Measurements from ENCODE around the gene ASS1. TPM values are rescaled to one million over a fixed set of nuclear protein-coding genes. Genes with fewer than 3 reads are reported as not detected.
A peak's percentile ranks its signal among the peaks of the same experiment; 100 is the strongest.

The ASS1 gene
- total and polyA plus RNA-seq, 11 donors: 31.5 to 154 (median 60.5) TPM

DNA sequence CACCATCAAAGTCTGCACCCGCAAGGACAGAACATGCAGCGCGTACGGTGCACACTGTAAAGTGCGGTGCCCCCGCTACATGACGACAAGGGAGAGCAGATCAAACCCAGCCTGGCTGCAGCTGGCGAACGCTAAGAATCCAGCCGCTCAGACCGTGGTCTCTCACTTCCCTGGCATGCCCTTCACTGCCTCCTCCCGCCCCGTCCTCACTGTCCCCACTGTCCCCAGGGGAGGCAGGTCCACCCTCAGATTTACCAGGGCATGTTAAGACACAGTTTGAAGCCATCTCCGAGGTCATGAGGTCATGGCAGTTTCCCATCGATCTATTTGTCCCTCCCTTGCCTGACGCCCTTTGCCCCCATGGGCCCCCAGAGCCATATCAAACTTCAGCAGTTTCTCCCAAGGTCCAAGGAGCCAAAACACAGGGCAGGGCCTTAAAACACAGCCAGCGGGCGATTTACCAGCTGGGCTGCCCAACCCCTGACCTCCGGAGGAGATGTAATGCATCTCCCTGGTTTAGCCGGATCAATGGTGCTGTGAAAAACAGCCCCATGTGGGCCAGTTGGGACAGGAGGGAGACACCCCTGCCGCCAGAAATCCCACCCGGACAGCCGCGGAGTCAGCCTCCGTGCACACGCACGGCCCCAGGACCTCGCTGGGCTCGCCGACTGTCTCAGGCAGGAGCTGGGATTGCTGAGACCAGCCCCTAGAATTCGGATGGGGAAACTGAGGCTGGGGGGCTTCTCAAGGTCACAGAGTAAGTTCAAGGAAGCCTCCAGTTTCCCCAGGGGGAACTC, 82.3 kb downstream of the ASS1 start:
- Histone ChIP-seq H3K9me3 (no peaks in the 10 kb centered on the region), H3K4me1 (peaks cover 0 to 9% (median 0%) of the 10 kb centered on the region in 12 donors), H3K4me3 (no peak overlapping the region), H3K27ac (no peak overlapping the region), H3K27me3 (peaks cover 0 to 10% (median 0%) of the 10 kb centered on the region in 9 donors), H3K36me3 (no peaks in the 10 kb centered on the region)
- TF ChIP-seq, protein P1, sequence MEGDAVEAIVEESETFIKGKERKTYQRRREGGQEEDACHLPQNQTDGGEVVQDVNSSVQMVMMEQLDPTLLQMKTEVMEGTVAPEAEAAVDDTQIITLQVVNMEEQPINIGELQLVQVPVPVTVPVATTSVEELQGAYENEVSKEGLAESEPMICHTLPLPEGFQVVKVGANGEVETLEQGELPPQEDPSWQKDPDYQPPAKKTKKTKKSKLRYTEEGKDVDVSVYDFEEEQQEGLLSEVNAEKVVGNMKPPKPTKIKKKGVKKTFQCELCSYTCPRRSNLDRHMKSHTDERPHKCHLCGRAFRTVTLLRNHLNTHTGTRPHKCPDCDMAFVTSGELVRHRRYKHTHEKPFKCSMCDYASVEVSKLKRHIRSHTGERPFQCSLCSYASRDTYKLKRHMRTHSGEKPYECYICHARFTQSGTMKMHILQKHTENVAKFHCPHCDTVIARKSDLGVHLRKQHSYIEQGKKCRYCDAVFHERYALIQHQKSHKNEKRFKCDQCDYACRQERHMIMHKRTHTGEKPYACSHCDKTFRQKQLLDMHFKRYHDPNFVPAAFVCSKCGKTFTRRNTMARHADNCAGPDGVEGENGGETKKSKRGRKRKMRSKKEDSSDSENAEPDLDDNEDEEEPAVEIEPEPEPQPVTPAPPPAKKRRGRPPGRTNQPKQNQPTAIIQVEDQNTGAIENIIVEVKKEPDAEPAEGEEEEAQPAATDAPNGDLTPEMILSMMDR (IDR thresholded peaks at IDR 0.05): no peak
- no peak for TF ChIP-seq POLR2A (IDR thresholded peaks at IDR 0.05)
- intact Hi-C loops (cut with DNase I): no loop called here
- WGBS, 4 donors: 77 to 86% (median 81%) methylated on average over 13 to 31 of the region's 31 CpGs
- ATAC-seq (no peak), DNase-seq (no peak)

DNA sequence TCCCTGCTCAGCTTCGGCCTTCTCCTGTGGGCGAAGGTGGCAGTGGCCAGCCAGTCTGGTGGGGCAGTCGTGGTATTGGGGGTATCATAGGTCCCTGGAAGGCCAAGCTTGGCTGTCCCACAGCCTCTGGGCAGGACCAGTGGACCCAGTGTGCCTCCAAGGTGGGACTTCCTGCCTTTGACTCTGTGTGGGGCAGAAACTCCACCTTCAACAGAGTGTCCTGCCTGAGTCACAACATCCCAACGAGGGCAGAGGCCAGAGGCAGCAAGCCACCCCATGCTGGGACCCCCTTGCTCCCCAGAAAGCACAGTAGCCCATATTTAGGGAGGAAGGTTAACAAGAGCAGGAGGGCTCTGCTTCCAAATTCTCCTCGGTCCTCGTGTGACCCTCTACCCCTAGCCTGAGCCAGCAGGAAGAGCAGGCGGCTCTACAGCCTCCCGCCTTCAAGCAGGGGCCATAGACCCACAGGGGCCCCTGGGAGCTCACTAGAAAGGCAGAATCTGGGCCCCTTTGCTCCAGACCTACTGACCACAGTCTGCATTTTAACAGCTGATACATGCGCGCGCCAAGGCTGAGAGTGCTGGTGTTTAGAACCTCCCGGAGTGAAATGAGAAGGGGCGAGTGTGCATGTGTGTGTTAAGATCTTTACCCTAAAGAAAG, 83.0 kb downstream of the ASS1 start:
- DNase-seq (no peak), ATAC-seq (no peak)
- intact Hi-C loops (cut with DNase I): no loop called here
- WGBS, 4 donors: 72 to 87% (median 78%) methylated on average over 9 to 13 of the region's 13 CpGs
- Histone ChIP-seq H3K27me3 (peaks cover 0 to 10% (median 0%) of the 10 kb centered on the region in 9 donors), H3K27ac (no peak overlapping the region), H3K4me1 (peaks cover 0 to 9% (median 0%) of the 10 kb centered on the region in 12 donors), H3K4me3 (no peak overlapping the region), H3K9me3 (no peaks in the 10 kb centered on the region), H3K36me3 (no peaks in the 10 kb centered on the region)
- no peak for TF ChIP-seq POLR2A (IDR thresholded peaks at IDR 0.05)
- TF ChIP-seq, protein P1 (IDR thresholded peaks at IDR 0.05): no peak

GRCh38 chr9:130528674-130529073, 83.9 kb downstream of the ASS1 start:
- TF ChIP-seq POLR2A (IDR thresholded peaks at IDR 0.05): no peak
- TF ChIP-seq, protein P1 (IDR thresholded peaks at IDR 0.05): no peak
- Histone ChIP-seq H3K4me3 (no peak overlapping the region), H3K9me3 (no peaks in the 10 kb centered on the region), H3K4me1 (peaks cover 0 to 9% (median 0%) of the 10 kb centered on the region in 12 donors), H3K27ac (no peak overlapping the region), H3K27me3 (peaks cover 0 to 11% (median 0%) of the 10 kb centered on the region in 9 donors), H3K36me3 (no peaks in the 10 kb centered on the region)
- 85 to 92% (median 88%) methylated on average over 6 to 8 of the region's 8 CpGs for WGBS, 4 donors
- no peak for ATAC-seq
- DNase-seq: no peak
- intact Hi-C loops (cut with DNase I): no loop called here

GRCh38 chr9:130530938-130531337, 86.2 kb downstream of the ASS1 start:
- no peaks in the 10 kb centered on the region for H3K9me3 ChIP-seq
- TF ChIP-seq, protein P1 (IDR thresholded peaks at IDR 0.05): no peak
- no peak for TF ChIP-seq POLR2A (IDR thresholded peaks at IDR 0.05)
- intact Hi-C loops (cut with DNase I): loop anchor here in 2 of 10 donors (2.0 to 5.0 kb wide), 2 partner anchors 46 kb away; partner anchors contain the start of gene FUBP3 (in 1 of the 2)
- peak overlapping the region in 3 of 12 donors; percentile 33 to 41 (median 34) for H3K27ac ChIP-seq
- DNase-seq (peak; percentile 51 to 79 (median 75)), ATAC-seq (peak; percentile 35 to 81 (median 72))
- peaks cover 0 to 12% (median 0%) of the 10 kb centered on the region in 9 donors for H3K27me3 ChIP-seq
- H3K36me3 ChIP-seq: no peaks in the 10 kb centered on the region
- H3K4me3 ChIP-seq: no peak overlapping the region
- 39 to 48% (median 42%) methylated on average over 9 of the region's 9 CpGs for WGBS, 4 donors
- H3K4me1 ChIP-seq: peaks cover 0 to 14% (median 0%) of the 10 kb centered on the region in 12 donors
